GM19455 (cell line): ENCODE data around the gene SLC12A3.

Experiments
- ATAC-seq: cut with Tn5 transposase; IDR thresholded peaks from one replicate; pipeline ENCODE4 v1.9.1; 2021; ENCODE audit not compliant: unreplicated experiment

The SLC12A3 gene, protein sequence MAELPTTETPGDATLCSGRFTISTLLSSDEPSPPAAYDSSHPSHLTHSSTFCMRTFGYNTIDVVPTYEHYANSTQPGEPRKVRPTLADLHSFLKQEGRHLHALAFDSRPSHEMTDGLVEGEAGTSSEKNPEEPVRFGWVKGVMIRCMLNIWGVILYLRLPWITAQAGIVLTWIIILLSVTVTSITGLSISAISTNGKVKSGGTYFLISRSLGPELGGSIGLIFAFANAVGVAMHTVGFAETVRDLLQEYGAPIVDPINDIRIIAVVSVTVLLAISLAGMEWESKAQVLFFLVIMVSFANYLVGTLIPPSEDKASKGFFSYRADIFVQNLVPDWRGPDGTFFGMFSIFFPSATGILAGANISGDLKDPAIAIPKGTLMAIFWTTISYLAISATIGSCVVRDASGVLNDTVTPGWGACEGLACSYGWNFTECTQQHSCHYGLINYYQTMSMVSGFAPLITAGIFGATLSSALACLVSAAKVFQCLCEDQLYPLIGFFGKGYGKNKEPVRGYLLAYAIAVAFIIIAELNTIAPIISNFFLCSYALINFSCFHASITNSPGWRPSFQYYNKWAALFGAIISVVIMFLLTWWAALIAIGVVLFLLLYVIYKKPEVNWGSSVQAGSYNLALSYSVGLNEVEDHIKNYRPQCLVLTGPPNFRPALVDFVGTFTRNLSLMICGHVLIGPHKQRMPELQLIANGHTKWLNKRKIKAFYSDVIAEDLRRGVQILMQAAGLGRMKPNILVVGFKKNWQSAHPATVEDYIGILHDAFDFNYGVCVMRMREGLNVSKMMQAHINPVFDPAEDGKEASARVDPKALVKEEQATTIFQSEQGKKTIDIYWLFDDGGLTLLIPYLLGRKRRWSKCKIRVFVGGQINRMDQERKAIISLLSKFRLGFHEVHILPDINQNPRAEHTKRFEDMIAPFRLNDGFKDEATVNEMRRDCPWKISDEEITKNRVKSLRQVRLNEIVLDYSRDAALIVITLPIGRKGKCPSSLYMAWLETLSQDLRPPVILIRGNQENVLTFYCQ

DNA sequence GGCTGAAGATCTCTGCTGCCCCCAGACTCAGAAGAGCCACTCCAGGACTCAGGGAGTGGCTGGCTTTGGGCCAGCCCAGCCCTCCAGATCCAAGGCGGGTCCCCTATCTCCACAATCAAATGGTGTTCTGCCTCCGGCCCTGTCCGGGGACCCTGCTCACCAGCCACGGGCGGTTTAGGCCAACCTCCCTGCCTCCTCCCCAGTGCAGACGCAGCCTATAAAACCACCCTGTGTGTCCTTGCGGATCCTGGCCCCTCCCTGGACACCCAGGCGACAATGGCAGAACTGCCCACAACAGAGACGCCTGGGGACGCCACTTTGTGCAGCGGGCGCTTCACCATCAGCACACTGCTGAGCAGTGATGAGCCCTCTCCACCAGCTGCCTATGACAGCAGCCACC lies at the start of gene SLC12A3:
SLC12A3 (plus strand) TSS at position 248 of the 400 bp plus-strand sequence; CDS start at position 277, 29 bp downstream.
- ATAC-seq, result no peak

DNA sequence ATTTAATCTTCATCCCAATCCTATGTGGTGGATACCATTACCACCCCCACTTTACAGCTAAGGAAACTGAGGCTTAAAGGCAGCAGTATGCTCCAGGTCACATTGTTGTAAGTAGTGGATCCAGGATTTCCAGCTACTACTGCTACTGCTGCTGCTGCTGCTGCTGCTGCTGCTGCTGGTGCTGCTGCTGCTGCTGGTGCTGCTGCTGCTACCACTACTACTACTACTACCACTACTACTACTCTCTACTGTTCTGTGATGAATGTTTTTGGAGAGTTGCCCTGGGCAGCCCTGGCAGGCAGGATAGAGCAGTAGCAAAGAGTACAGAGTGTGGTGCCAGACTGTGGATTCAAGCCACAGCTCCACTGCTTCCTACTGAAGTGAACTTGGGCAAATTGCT lies 49.3 kb upstream of the SLC12A3 start:
- ATAC-seq, result no peak

DNA sequence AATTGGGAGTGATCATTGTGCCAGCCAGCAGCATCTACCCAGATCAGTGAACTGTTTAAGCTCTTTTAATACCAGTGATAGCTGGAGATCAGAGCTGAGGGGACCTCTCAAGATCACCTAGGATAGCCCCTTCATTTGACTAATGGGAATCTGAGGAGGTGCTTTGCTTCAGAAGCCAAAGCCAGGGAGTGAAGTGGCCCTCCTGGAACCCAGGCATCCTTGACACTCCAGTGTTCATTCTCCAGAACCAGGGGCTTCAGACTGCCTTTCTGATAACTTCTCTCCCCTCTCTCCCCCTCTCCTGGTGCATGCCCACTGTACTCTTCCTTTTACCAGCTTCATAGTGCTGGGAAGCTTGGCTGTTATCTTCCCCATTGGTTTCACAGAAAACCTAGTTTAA lies 48.0 kb upstream of the SLC12A3 start:
- no peak for ATAC-seq

DNA sequence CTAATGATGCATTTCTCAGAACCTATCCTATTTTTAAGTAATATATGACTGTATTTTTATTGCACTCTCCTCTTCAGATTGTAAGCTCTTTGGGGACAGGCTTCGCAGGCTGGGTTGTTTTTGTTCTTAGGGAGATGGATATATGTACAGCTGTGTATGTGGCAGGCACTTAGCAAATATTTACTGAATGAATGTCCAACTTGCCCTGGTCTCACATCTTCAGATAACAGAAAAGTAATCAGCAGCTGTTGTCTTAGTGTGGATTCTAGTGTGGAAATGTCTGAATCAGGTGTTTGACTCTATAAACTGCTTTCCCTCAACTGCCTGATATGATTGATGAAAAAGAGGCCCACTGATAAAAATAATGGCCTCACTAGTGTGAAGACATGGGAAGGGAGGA lies 47.1 kb upstream of the SLC12A3 start:
- ATAC-seq, result no peak

DNA sequence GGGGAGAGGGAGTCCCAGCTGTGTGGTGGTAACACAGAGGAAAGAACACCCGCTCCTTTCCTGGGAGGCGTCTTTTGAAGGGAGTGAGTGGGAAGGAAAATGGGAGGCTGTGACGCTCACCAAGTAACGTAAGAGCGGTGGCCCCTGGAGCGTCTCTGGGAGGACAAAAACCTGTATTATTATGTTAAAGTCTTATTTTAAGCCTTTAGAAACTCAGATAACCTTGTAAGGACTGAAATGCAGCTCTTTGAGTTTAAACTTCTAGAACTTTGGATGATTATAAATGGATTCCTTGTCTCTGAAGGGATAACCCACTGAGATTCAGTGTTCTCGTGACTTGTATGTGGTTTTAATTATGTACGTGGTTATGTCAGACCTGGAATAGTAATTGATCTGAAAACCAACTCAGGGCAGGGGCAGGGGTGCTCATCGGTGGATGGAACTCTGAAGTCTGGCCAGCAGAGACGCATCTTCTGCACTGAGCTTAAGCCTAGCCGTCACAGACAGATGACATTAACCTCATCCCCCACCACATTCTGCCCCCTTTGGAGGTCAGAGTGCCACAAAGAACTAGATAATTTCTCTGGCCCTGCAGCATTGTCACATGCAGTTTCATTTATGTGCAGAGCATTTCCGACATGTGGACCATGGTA lies 41.8 kb upstream of the SLC12A3 start:
- ATAC-seq, result no peak

DNA sequence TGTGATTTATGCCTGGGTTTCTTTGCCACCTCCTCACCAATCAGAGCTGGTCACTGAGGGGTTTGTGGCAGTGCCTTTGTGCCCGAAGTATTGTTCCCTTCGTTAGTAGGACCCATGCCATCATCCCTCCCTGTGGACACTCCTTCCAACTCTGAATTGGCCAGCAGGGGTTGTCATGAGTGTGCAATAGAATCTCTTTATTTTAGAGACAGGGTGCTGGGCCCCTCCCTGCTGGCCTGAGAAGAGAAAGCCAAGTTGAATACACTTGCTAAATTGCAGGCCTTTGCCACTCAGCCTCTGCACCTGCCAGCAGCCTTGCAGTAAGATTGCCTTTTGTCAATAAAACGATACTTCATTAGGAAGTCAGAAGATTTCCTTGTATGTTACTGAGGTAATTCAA lies 40.7 kb upstream of the SLC12A3 start:
- no peak for ATAC-seq

DNA sequence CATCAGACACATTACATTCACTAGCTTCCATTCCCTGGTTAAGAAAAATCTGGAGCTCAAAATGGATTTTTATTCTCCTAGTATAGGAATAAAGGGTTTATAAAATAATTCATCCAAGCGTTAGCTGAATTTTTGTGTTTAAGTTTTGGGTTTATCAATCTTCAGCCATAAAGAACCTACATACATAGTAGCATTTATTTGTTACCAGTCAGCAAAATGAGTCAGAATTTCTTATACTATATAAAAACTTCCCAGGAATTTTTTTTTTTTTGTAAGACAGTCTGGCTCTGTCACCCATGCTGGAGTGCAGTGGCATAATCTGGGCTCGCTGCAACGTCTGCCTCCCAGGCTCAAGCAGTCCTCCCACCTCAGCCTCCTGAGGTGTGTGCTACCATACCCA lies 40.2 kb upstream of the SLC12A3 start:
- no peak for ATAC-seq

DNA sequence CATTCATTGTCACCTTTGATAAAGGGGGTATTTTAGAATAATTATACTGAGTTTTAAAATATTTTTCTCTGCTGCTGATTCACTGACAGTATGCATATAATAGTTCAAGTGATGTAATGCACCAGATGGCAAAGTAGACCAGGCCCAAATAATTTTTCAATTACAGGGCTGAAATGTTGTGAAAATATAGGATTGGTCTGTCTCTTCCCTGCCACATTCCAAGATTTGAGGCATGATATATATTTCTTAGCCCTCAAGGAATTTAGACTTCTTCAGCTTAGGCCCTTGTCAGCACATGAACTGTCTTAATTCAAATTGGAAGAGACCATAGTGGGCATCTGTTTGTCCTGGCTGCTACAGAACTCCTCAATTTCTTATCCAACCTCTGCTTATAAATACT lies 39.2 kb upstream of the SLC12A3 start:
- ATAC-seq, result no peak

DNA sequence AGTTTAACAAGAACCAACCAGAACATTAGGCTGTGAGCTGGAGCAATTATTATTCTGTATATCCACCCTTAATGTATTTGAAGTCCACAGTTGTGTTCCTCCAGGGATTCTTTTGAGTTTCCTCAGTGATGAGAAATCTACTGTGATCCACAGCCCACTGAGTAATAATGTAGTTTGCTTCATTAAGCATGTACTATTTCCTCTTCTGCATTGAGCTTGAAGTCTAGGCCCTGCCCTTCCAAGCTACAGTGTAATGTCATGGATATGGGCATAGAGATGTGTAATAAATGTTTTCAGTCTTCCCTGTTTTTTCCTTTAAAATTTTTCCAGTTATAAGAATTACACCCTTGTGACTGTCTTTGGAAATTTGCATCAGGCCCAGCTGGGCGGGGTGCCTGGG lies 36.4 kb upstream of the SLC12A3 start:
- no peak for ATAC-seq

DNA sequence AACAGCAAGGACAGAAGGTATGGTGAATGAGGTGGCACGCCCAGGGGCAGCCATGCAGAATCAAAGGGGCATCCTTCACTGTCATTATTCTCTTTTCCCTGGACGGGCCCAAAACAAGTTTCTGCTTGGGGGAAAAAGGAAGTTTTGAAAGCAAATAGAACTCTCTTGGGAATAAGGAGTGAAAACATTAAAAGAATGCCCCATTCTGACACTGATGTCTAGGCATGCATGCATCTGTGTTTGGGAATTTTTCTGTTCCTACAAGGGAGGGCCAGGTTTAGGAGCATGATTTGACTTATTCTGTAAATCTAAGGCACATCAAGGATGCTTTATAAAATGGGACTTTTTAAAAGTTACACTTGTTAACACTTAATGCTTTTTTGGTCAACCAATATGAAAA lies 34.3 kb upstream of the SLC12A3 start:
- no peak for ATAC-seq

DNA sequence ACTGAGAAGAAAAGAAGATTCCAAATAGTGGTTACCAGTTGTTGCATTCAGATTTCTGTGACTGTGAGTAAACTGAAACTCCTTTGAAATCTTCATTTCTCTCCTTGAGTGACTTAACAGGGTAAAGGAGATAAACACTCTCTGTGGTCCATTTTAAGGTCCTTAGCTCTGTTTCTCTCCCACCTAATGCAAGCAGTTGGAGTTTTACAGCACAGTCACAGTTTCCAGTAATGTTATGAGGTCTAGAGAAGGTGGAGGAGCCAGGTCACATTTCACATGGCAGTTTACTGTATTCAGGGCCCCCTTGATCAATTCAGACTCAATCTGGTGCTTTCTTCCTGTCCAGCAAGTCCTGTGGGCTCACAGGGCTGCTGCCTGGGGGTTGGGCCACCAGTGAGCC lies 32.2 kb upstream of the SLC12A3 start:
- ATAC-seq, result no peak

DNA sequence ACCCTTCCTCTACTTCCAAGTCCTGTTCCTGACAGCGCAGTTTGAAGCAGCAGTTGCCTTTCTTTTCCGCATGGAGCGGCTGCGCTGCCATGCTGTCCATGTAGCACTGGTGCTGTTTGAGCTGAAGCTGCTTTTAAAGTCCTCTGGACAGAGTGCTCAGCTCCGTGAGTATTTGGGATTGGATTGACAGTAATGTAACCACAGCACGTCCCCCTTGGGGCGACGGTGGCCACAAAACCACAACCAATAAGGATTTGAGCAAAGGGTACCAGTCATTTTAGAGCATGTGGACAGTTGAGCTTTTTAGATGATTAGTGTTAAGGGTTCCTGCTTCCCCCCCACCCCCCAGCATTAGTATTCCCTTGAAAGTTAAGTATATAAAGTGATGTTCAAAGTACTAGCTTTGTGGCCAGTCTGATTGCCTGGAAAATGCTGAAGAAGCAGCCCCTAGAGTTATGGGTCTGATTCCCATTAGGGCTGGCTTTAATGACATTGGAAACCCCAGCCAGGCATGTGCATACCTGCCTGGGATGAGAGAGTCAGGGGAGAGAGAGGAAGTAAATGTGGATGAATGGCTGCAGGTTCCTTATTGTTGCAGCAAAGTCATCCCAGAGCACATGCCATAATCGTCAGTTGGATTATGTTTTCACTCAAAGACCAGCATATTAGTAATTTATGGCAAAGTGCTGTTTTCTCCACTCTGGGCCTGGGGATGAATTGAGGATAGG lies 31.6 kb upstream of the SLC12A3 start:
- no peak for ATAC-seq

DNA sequence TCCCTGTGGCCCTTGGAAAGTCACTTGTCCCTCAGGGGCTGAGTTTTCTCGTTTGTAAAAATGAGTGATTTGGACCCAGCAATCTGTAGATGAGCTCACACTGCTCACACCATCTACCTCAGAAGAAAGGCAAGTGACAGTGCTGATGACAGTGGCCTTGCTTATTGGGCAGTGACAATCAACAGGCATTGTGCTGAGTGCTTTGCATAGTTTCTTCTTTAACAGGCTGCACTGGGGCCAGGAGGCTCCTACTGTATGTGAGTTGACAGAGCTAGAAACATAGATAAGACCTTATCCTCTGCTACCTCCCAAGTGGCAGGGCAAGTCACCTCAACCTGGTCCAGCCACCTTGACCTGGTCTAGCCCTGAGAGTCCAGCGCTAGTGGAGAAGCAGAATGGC lies 29.7 kb upstream of the SLC12A3 start:
- ATAC-seq, result no peak

DNA sequence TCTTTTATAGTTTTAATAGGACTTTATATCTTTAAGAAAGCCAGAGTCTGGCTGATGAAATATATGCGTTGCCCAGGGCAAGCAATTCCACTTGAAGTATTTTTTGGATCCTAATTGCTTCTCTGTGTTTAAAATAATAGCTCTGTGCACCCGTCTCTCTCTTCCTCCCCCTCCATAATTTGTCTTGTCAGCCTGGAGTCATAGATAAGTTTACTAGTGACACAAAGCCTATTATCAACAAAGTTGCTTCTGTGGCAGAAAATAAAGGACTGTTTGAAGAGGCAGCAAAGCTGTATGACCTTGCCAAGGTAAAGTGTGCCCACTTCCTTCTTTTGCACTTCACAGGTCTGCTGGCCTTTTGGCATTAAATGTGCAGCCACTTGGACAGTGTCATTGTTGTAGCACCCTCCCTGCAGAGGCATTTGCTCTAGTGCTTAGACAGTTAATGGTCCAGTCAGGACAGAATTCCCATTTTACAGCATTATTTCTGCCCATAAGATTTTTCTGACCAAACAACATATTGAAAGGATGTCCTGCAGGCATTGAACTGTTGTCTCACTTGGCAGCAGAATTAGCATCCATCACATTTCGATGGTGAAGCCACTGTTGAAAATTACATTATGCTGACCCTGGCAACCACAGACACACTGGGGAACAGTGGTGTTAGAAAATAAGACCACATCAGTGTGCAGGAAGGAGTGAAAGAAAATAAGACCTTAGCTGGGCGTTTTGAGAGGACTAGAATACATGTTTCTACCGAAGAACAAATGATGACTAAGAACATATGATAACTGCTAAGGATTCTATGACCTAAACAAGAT lies 28.4 kb upstream of the SLC12A3 start:
- no peak for ATAC-seq

DNA sequence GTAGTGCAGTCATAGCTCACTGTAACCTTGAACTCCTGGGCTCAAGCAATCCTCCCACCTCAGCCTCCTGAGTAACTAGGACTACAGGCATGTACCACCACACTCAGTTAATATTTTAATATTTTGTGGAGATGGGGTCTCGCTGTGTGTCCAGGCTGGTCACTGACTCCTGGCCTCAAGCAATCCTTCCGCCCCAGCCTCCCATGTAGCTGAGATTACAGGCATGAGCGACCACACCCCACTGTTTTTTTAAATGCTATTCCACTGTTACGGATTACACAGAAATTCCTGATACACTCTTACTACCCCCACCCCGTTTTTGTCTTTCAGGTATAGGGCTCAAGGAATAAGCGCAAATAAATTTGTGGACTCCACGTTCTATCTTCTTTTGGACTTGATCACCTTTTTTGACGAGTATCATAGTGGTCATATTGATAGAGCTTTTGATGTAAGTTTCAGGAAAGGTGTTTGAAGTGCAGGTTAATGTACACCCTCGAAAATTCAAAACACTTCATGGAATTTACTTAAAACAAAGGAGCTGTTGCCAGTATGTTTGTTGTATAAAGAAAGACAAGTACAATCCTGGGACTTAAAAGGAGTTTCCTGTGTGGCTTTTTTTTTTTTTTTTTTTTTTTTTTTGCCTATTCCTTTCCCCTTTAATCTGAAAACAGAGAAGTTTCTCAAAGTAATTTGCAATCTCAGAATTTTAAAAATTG lies 26.2 kb upstream of the SLC12A3 start:
- no peak for ATAC-seq

DNA sequence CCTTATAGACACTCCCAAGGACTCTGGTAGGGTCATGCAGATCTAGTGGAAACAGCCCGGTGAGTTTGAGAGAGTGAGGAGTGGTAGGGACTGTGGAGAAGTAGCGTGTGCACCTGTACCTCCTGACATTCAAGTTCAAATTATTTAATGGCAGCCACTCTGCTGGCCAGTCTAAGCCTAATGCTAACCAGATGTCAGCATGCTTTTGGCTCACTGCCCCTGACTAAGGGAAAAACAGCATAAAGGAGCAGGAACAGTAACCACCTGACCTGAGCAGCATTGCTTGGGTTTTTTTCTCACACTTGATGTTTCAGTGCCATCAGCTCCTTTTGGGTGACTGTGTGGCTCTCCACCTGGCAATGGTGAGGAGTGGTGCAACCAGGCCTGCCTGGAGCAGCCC lies 23.8 kb upstream of the SLC12A3 start:
- no peak for ATAC-seq

DNA sequence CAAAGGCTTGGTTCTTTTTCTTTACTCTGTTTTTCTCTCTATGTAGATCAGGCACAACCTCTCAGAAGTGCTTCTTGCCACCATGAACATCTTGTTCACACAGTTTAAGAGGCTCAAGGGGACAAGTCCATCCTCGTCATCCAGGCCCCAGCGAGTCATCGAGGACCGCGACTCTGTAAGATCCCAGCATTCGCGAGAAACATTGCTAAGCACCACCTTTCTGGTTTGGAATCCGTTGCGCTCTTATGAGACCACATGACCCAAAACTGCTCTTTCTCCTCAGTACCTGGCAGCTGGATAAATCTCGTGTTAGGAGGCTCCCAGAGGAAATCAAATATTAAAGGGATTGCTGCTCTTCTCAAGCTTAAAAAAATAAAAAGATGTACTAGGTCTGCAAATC lies 23.3 kb upstream of the SLC12A3 start:
- no peak for ATAC-seq

DNA sequence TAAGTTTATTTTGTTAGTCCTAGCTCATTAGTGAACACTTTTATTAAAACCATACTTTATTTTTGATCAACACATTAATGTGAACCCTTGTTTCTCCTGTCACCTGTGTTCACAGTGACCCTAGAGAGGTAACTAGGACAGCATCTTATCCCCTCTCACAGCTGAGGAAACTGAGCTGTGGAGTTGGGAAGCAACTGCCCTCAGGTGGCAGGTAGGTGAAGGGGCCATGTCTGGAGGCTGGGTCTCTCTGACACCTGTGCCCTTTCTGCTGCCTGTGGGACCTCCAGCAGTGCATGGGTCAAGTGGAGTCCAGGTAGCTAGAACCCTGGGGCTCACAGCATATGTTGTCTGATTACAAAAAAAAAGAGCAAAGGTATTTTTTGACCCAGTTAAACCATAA lies 22.9 kb upstream of the SLC12A3 start:
- ATAC-seq, result no peak

DNA sequence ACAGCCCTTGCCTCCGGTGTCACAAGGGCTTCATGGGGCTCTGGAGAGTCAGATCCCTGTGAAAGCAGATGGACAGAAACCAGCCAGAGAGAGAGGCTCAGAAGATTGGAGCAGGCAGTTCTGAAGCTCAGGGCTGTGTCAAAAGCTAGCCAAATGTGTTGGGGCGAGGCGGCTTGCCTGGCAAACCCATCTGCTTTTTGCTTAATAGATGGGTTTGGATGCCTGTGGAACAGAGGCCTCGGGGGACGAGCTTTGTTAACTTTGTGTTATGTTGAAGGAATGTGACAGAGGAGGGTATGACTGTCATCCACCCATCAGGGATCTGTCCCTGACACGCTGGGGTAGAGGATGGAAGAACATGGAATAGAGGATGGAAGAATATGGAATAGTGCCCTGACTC lies 21.0 kb upstream of the SLC12A3 start:
- ATAC-seq, result no peak
